Tongue (tissue), 2 donors: Measurements from ENCODE around the gene AKAP5. TPM values are rescaled to one million over a fixed set of nuclear protein-coding genes. Genes with fewer than 3 reads are reported as not detected.

ENCODE experiments used
- DNase-seq: peaks from one replicate; pipeline ENCODE4 v3.0.0-alpha.2; 2015
- total RNA-seq: library from RNA; depleted of rRNA; stranded (reverse); fragments of >200 nt; gene quantifications from one replicate; pipeline ENCODE4 v1.2.3, GENCODE V29; 2014

AKAP5 gene
- 0.51 TPM for total RNA-seq

GRCh38 chr14:64465191-64465822 lies at the start of gene AKAP5:
TSS of gene AKAP5 (plus strand) at chr14:64465499. CDS start at chr14:64468395, 2,896 bp downstream.
- DNase-seq = peak; percentile 82

GRCh38 chr14:64416348-64416932 lies 48.9 kb upstream of the AKAP5 start:
- no peak for DNase-seq

- DNase-seq = no peak
Measured at GRCh38 chr14:64417055-64417770, 48.1 kb upstream of the AKAP5 start.

GRCh38 chr14:64417771-64418125 lies 47.6 kb upstream of the AKAP5 start:
- DNase-seq = no peak

GRCh38 chr14:64419003-64419402 lies 46.3 kb upstream of the AKAP5 start:
- DNase-seq = no peak

GRCh38 chr14:64421166-64421565 lies 44.1 kb upstream of the AKAP5 start:
- no peak for DNase-seq

- DNase-seq = no peak
Measured at GRCh38 chr14:64422005-64422404, 43.3 kb upstream of the AKAP5 start.

- DNase-seq = no peak
Measured at GRCh38 chr14:64422756-64423155, 42.5 kb upstream of the AKAP5 start.

GRCh38 chr14:64423987-64424386 lies 41.3 kb upstream of the AKAP5 start:
- no peak for DNase-seq

GRCh38 chr14:64434528-64434927 lies 30.8 kb upstream of the AKAP5 start:
- no peak for DNase-seq

GRCh38 chr14:64438181-64438841 lies 27.0 kb upstream of the AKAP5 start:
- no peak for DNase-seq

GRCh38 chr14:64439141-64439540 lies 26.2 kb upstream of the AKAP5 start:
- no peak for DNase-seq

GRCh38 chr14:64440494-64440893 lies 24.8 kb upstream of the AKAP5 start:
- no peak for DNase-seq

GRCh38 chr14:64442300-64442988 lies 22.9 kb upstream of the AKAP5 start:
- no peak for DNase-seq

GRCh38 chr14:64444140-64444539 lies 21.2 kb upstream of the AKAP5 start:
- DNase-seq = no peak

- DNase-seq = no peak
Measured at GRCh38 chr14:64444984-64445845, 20.1 kb upstream of the AKAP5 start.

- no peak for DNase-seq
Measured at GRCh38 chr14:64447876-64448670, 17.2 kb upstream of the AKAP5 start.

- no peak for DNase-seq
Measured at GRCh38 chr14:64450255-64450654, 15.0 kb upstream of the AKAP5 start.

GRCh38 chr14:64454671-64455070 lies 10.6 kb upstream of the AKAP5 start:
- no peak for DNase-seq

GRCh38 chr14:64459405-64460136 lies 5.7 kb upstream of the AKAP5 start:
- DNase-seq = no peak
